CD8-positive, alpha-beta memory T cell (primary cell): Measurements from ENCODE around the gene STAP1. TPM values are rescaled to one million over a fixed set of nuclear protein-coding genes. Genes with fewer than 3 reads are reported as not detected.
"Not testable (repeated sequence)": the region's sequence is repeated elsewhere in the genome, so short reads cannot be mapped to it uniquely, and the experiment has no call there.

ENCODE experiments used
- CTCF ChIA-PET: fragments of 350-600 bp; sonication (Branson Sonifier 250); formaldehyde crosslinking; loops from one replicate; lab custom pipeline; 2021; ENCODE audit warnings: antibody characterized with exemption; lab: Charles Lee
- POLR2A ChIA-PET: fragments of 350-600 bp; sonication (Branson Sonifier 250); formaldehyde crosslinking; loops from one replicate; lab custom pipeline; 2021; ENCODE audit warnings: antibody characterized with exemption; lab: Charles Lee
- DNase-seq, 5 donors: peaks; one replicate each; pipeline versions ENCODE4 v3.0.0 to v3.0.0-alpha.2; 2020 to 2022; ENCODE audit warnings: mixed read lengths in 1 of 5
- H3K27ac ChIP-seq: one replicate; pipeline ENCODE4 v1.7.0; 2013; ENCODE audit warnings: low read depth, mild to moderate bottlenecking, low read length, moderate library complexity
- H3K27me3 ChIP-seq: 2 replicates; pipeline ENCODE4 v1.7.0; 2013; ENCODE audit warnings: low read length, mild to moderate bottlenecking; ENCODE audit not compliant: insufficient read depth, poor library complexity, severe bottlenecking
- H3K36me3 ChIP-seq: 2 replicates; pipeline ENCODE4 v1.7.0; 2013; ENCODE audit warnings: mild to moderate bottlenecking, low read length, moderate library complexity; ENCODE audit not compliant: insufficient read depth
- H3K4me1 ChIP-seq: 2 replicates; pipeline ENCODE4 v1.7.0; 2013; ENCODE audit warnings: mild to moderate bottlenecking, low read length, moderate library complexity; ENCODE audit not compliant: insufficient read depth
- H3K4me3 ChIP-seq: 2 replicates; pipeline ENCODE4 v1.7.0; 2013; ENCODE audit warnings: mild to moderate bottlenecking, low read length
- H3K9me3 ChIP-seq: 2 replicates; pipeline ENCODE4 v1.7.0; 2013; ENCODE audit warnings: mild to moderate bottlenecking, low read length
- H3K27ac Mint-ChIP-seq, 8 donors: one replicate each; pipeline ENCODE4 v1.8.0; 2020 to 2021; ENCODE audit warnings: mixed read lengths in 8 of 8, mild to moderate bottlenecking in 6 of 8, inconsistent platforms in 3 of 8, moderate library complexity in 3 of 8
- H3K27me3 Mint-ChIP-seq, 2 donors: one replicate each; pipeline ENCODE4 v1.8.0; 2020 to 2021; ENCODE audit warnings: mixed read lengths in 2 of 2, mild to moderate bottlenecking in 1 of 2, moderate library complexity in 1 of 2
- H3K36me3 Mint-ChIP-seq, 3 donors: one replicate each; pipeline ENCODE4 v1.8.0; 2020 to 2021; ENCODE audit warnings: mixed read lengths in 3 of 3, inconsistent platforms in 1 of 3, mild to moderate bottlenecking in 1 of 3
- H3K4me1 Mint-ChIP-seq, 3 donors: one replicate each; pipeline ENCODE4 v1.8.0; 2020 to 2021; ENCODE audit warnings: mixed read lengths in 3 of 3, inconsistent platforms in 1 of 3, mild to moderate bottlenecking in 1 of 3
- H3K4me3 Mint-ChIP-seq, 7 donors: one replicate each; pipeline ENCODE4 v1.8.0; 2020 to 2021; ENCODE audit warnings: mixed read lengths in 7 of 7, mild to moderate bottlenecking in 6 of 7, moderate library complexity in 4 of 7, inconsistent platforms in 2 of 7
- H3K9me3 Mint-ChIP-seq, 5 donors: one replicate each; pipeline ENCODE4 v1.8.0; 2020 to 2022; ENCODE audit warnings: mixed read lengths in 5 of 5, mild to moderate bottlenecking in 3 of 5, moderate library complexity in 2 of 5, inconsistent platforms in 1 of 5
- polyA plus RNA-seq: library from polyadenylated mRNA; unstranded; fragments of 300-500 nt; fragmentation: Illumina TruSeq; gene quantifications from one replicate; pipeline ENCODE4 v1.2.3, GENCODE V29; 2021
- total RNA-seq, 2 experiments: library from RNA; stranded (reverse); gene quantifications; one replicate each; pipeline ENCODE4 v1.2.3, GENCODE V29; 2021

STAP1 gene
- total RNA-seq = 1 to 10 TPM in 1 of 2 experiments, under 1 TPM in 1; 0.40 to 1.1 TPM
- polyA plus RNA-seq = 2.6 TPM

- H3K27me3 Mint-ChIP-seq = peaks cover 4 to 9% of the 10 kb centered on the region in 2 donors
- ChIA-PET POLR2A (no interaction called here), CTCF (no interaction called here)
- Histone ChIP-seq H3K9me3 (no peaks in the 10 kb centered on the region), H3K27ac (no peak within 1 kb of the TSS), H3K36me3 (no peaks in the 10 kb centered on the region), H3K4me1 (peaks cover 8% of the 10 kb centered on the region), H3K27me3 (no peaks in the 10 kb centered on the region), H3K4me3 (peak within 1 kb of the TSS; percentile 6)
- H3K4me3 Mint-ChIP-seq = peak within 1 kb of the TSS; percentile 44 to 85 (median 77)
- no peaks in the 10 kb centered on the region for H3K9me3 Mint-ChIP-seq
- no peaks in the 10 kb centered on the region for H3K36me3 Mint-ChIP-seq
- H3K27ac Mint-ChIP-seq = peak within 1 kb of the TSS in 5 of 8 donors; percentile 35 to 80 (median 70)
- peaks cover 12 to 22% (median 12%) of the 10 kb centered on the region in 3 donors for H3K4me1 Mint-ChIP-seq
- DNase-seq = peak in 2 of 5 donors; percentile 38 to 47
Observed at GRCh38 chr4:67558493-67558892, at the start of gene STAP1. Gene STAP1, plus strand, starts transcription at chr4:67558727. Its CDS starts 83 bp downstream, at chr4:67558810.

GRCh38 chr4:67512501-67512900, 46.0 kb upstream of the STAP1 start:
- POLR2A ChIA-PET = no interaction called here
- H3K4me3 Mint-ChIP-seq = no peak overlapping the region
- H3K27me3 Mint-ChIP-seq = no peaks in the 10 kb centered on the region
- H3K27me3 ChIP-seq = no peaks in the 10 kb centered on the region
- H3K27ac Mint-ChIP-seq = peak overlapping the region in 1 of 8 donors; percentile 12
- H3K36me3 ChIP-seq = peaks cover 23% of the 10 kb centered on the region
- DNase-seq = no peak
- no peaks in the 10 kb centered on the region for H3K9me3 ChIP-seq
- no peaks in the 10 kb centered on the region for H3K4me1 ChIP-seq
- H3K36me3 Mint-ChIP-seq = peaks cover 12 to 83% (median 40%) of the 10 kb centered on the region in 3 donors
- CTCF ChIA-PET = no interaction called here
- peaks cover 21 to 51% (median 41%) of the 10 kb centered on the region in 3 donors for H3K4me1 Mint-ChIP-seq
- H3K27ac ChIP-seq = no peak overlapping the region
- H3K9me3 Mint-ChIP-seq = no peaks in the 10 kb centered on the region
- H3K4me3 ChIP-seq = no peak overlapping the region

GRCh38 chr4:67520141-67520540, 38.4 kb upstream of the STAP1 start:
- DNase-seq = no peak
- H3K4me1 Mint-ChIP-seq = peaks cover 47 to 61% (median 49%) of the 10 kb centered on the region in 3 donors
- ChIA-PET POLR2A (interaction anchor here (0.9 kb wide), 1 partner anchor 24 kb away, joined by 3 read pairs; no protein-coding TSS in a partner anchor), CTCF (interaction anchor here (1.1 kb wide), 1 partner anchor 9 kb away, joined by 4 read pairs; no protein-coding TSS in a partner anchor)
- H3K27me3 Mint-ChIP-seq = no peaks in the 10 kb centered on the region
- peaks cover 7% of the 10 kb centered on the region for H3K36me3 ChIP-seq
- no peaks in the 10 kb centered on the region for H3K27me3 ChIP-seq
- no peaks in the 10 kb centered on the region for H3K9me3 Mint-ChIP-seq
- no peak overlapping the region for H3K27ac ChIP-seq
- no peaks in the 10 kb centered on the region for H3K9me3 ChIP-seq
- peak overlapping the region in 1 of 8 donors; percentile 47 for H3K27ac Mint-ChIP-seq
- H3K36me3 Mint-ChIP-seq = peaks cover 23 to 65% (median 27%) of the 10 kb centered on the region in 3 donors
- H3K4me3 Mint-ChIP-seq = peak overlapping the region in 1 of 7 donors; percentile 26
- H3K4me3 ChIP-seq = no peak overlapping the region
- no peaks in the 10 kb centered on the region for H3K4me1 ChIP-seq

GRCh38 chr4:67521506-67521905, 37.0 kb upstream of the STAP1 start:
- Mint-ChIP-seq H3K36me3 (peaks cover 28 to 68% (median 31%) of the 10 kb centered on the region in 3 donors), H3K27me3 (peaks cover 0 to 3% of the 10 kb centered on the region in 2 donors), H3K4me3 (no peak overlapping the region), H3K27ac (peak overlapping the region in 2 of 8 donors; percentile 51 to 70), H3K9me3 (no peaks in the 10 kb centered on the region), H3K4me1 (peaks cover 59 to 67% (median 61%) of the 10 kb centered on the region in 3 donors)
- no peaks in the 10 kb centered on the region for H3K9me3 ChIP-seq
- H3K4me3 ChIP-seq = no peak overlapping the region
- H3K36me3 ChIP-seq = peaks cover 7% of the 10 kb centered on the region
- no peaks in the 10 kb centered on the region for H3K4me1 ChIP-seq
- H3K27ac ChIP-seq = no peak overlapping the region
- ChIA-PET POLR2A (no interaction called here), CTCF (no interaction called here)
- DNase-seq = no peak
- no peaks in the 10 kb centered on the region for H3K27me3 ChIP-seq

GRCh38 chr4:67522230-67522629, 36.3 kb upstream of the STAP1 start:
- H3K27me3 Mint-ChIP-seq = peaks cover 0 to 3% of the 10 kb centered on the region in 2 donors
- no peaks in the 10 kb centered on the region for H3K27me3 ChIP-seq
- no peaks in the 10 kb centered on the region for H3K9me3 ChIP-seq
- H3K27ac Mint-ChIP-seq = peak overlapping the region in 1 of 8 donors; percentile 9
- ChIA-PET CTCF (no interaction called here), POLR2A (no interaction called here)
- peaks cover 26 to 70% (median 29%) of the 10 kb centered on the region in 3 donors for H3K36me3 Mint-ChIP-seq
- H3K4me3 ChIP-seq = no peak overlapping the region
- no peak overlapping the region for H3K27ac ChIP-seq
- no peaks in the 10 kb centered on the region for H3K4me1 ChIP-seq
- peak overlapping the region in 1 of 7 donors; percentile 26 for H3K4me3 Mint-ChIP-seq
- H3K9me3 Mint-ChIP-seq = no peaks in the 10 kb centered on the region
- DNase-seq = no peak
- H3K36me3 ChIP-seq = peaks cover 7% of the 10 kb centered on the region
- H3K4me1 Mint-ChIP-seq = peaks cover 64 to 71% (median 68%) of the 10 kb centered on the region in 3 donors

GRCh38 chr4:67522851-67523671, 35.5 kb upstream of the STAP1 start:
- no peak for DNase-seq
- H3K4me1 Mint-ChIP-seq = peaks cover 69 to 79% (median 77%) of the 10 kb centered on the region in 3 donors
- peaks cover 4% of the 10 kb centered on the region for H3K36me3 ChIP-seq
- POLR2A ChIA-PET = no interaction called here
- H3K36me3 Mint-ChIP-seq = peaks cover 26 to 69% (median 29%) of the 10 kb centered on the region in 3 donors
- H3K4me3 Mint-ChIP-seq = peak overlapping the region in 1 of 7 donors; percentile 5
- peaks cover 8% of the 10 kb centered on the region for H3K4me1 ChIP-seq
- no peaks in the 10 kb centered on the region for H3K27me3 ChIP-seq
- H3K9me3 Mint-ChIP-seq = no peaks in the 10 kb centered on the region
- H3K27me3 Mint-ChIP-seq = peaks cover 0 to 3% of the 10 kb centered on the region in 2 donors
- peak overlapping the region; percentile 18 for H3K27ac ChIP-seq
- H3K9me3 ChIP-seq = no peaks in the 10 kb centered on the region
- H3K4me3 ChIP-seq = no peak overlapping the region
- CTCF ChIA-PET = no interaction called here
- H3K27ac Mint-ChIP-seq = peak overlapping the region in 5 of 8 donors; percentile 14 to 83 (median 30)

- H3K9me3 Mint-ChIP-seq, H3K4me1 ChIP-seq: not testable (repeated sequence)
Observed at GRCh38 chr4:67524140-67524539, 34.4 kb upstream of the STAP1 start.

More at GRCh38 chr4:67524140-67524539, 34.4 kb upstream of the STAP1 start:
- peaks cover 25 to 69% (median 26%) of the 10 kb centered on the region in 3 donors for H3K36me3 Mint-ChIP-seq
- H3K9me3 ChIP-seq, POLR2A ChIA-PET, H3K27ac ChIP-seq, H3K27me3 ChIP-seq, DNase-seq, H3K36me3 ChIP-seq, H3K27me3 Mint-ChIP-seq, CTCF ChIA-PET, H3K4me3 ChIP-seq: not testable (repeated sequence)
- peak overlapping the region in 2 of 7 donors; percentile 41 to 42 for H3K4me3 Mint-ChIP-seq
- H3K27ac Mint-ChIP-seq = peak overlapping the region in 2 of 8 donors; percentile 64
- peaks cover 76 to 85% (median 85%) of the 10 kb centered on the region in 3 donors for H3K4me1 Mint-ChIP-seq
